NCI-H2227 (cell line): Measurements from ENCODE around the gene SRL.
A peak's percentile ranks its signal among the peaks of the same experiment; 100 is the strongest.

Experiments
- DNase-seq: peaks from one replicate; lab custom pipeline; 2025; ENCODE audit not compliant: unreplicated experiment; lab: John Stamatoyannopoulos, UW

The SRL gene

DNA sequence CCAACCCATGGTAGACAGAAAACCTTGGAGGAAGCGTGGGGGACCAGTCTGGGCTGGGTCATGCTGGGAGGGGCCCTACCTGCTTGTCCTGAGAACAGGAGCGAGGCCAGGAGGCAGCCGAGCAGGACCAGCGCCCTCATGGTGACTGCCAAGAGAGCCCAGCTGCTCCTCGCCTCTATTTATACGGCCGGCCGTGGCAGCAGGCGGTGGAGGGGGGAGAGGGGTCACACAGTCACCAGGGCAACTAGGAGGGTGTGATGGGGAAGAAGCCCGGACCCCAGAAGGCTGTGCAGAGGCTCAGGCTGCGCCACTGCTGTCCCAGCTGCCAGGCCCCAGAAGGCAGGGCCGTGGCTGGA, at the start of gene SRL:
TSS of gene SRL (minus strand) at position 153 of the 356 bp plus-strand sequence. CDS start at position 140, 13 bp downstream.
- no peak for DNase-seq

DNA sequence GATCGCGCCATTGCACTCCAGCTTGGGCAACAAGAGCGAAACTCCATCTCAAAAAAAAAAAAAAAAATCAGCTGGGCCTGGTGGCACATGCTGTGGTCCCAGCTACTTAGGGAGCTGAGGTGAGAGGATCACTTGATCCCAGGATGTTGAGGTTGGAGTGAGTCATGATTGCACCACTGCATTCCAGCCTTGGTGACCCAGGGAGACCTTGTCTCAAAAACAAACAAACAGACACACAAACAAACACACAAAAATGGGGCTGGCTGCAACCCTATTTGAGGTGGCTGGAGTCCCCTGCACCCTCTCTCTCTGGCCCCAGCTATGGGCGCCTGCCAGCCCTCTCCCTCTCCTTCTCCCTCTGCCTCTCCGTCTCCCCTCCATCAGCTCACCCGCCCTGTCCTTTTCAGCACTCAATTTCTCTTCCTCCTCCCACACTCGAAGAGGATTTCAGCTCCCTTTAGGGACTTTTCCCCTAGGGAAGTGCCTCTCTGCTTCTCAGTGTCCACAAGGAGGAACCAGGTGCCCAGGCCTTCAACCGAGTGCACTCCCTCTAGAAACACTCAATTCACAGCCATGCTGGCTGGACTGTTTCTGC, 48.5 kb upstream of the SRL start:
- DNase-seq, result no peak

DNA sequence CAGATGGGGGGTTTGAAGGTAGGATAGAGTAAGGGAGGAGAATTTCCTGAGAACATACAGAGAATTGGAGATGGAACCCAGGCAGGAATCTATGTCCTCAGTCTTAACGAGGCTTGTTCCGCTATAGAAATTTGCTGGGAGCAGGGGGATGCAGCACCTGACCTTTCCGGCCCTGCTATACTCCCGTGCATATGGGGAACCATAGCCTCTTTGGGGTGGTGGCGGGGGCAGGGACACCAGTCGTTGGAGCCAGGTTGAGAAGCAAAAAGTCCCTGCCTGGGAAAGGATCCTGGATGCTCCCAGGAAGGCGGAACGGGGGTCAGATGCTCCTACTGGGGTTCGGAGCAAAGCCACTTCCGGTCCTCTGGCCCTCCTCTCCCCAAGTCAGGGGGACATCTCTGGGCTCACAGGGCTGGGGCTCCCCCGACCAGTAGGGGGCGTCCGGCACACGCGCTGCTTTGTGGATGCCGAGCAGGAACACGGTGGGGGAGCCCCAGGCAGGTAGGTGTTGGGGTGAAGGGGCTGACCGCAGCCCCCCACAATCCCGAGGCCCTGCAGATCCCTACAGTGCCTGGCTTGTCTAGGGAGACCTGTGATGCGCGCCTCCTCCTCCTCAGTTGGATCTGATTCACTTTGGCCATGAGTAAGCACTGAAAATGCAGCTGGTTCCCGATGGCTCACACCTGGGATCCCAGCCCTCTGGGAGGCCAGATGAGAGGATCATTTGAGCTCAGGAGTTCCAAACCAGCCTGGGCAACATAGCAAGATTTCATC, 46.5 kb upstream of the SRL start:
- DNase-seq, result peak; percentile 54

DNA sequence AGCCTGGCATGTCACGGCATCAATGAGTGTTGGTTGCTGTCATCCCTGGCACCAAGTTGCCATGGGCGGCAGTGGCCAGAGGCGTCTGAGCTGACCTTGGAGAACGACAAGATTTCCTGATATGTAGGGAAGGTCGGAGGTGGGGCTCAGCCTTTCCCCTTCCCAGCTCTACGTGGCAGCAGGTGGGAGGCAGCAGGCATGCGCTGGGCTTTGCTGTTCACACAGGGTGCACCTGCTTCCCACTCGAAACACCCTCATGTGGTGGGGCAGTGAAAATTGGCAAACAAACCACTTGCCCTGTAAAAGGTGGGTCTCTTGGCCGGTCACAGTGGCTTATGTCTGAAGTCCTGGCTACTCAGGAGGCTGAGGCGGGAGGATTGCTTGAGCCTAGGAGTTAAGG, 43.3 kb upstream of the SRL start:
- DNase-seq, result no peak

DNA sequence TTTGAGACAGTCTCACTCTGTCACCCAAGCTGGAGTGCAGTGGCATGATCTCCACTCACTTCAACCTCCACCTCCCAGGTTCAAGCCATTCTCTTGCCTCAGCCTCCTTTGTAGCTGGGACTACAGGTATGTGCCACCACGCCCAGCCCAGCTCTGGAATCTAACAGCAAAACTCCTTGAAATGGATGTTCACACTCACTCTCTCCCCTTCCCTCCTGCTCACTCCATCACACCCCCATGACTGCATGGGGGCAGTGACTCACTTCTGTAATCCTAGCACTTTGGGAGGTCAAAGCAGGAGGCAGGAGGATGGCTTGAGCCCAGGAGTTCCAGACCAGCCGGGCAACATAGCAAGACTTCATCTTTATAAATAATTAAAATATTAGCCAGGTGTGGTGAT, 42.1 kb upstream of the SRL start:
- DNase-seq, result no peak

DNA sequence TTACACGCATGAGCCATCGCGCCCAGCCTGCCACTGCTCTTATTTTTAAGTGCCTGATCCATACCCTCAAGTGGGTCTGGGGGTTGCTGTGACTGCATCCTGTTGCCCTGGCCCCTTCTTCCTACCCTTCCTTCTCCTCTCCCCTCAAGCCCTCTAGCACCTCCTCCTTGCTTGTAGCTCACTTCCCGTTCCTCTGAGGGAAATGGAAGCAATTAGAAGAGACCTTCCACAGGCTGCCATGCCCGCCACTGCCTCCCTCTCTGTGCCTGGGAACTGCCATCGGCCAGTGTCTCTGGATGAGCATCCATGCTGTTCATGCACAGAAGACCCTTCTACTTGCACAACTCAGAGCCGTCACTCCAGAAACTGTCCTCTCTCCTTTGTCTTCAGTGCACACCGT, 41.6 kb upstream of the SRL start:
- DNase-seq, result no peak

DNA sequence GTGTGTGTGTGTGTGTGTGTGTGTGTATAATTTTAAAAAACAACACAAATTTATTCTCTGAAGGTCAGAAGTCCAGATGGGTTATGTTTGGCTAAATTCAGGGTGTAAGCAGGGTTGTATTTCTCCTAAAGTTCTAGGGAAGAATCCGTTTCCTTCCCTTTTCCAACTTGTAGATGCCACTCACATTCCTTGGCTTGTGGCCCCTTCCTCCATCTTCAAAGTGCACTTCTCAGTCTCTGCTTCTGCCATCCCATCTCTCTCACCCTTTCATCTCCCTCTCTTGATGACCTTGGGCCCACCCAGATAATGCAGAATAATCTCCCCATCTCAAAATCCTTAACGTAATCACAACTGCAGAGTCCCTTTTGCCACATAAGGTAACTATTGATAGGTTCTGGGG, 38.7 kb upstream of the SRL start:
- DNase-seq, result no peak

DNA sequence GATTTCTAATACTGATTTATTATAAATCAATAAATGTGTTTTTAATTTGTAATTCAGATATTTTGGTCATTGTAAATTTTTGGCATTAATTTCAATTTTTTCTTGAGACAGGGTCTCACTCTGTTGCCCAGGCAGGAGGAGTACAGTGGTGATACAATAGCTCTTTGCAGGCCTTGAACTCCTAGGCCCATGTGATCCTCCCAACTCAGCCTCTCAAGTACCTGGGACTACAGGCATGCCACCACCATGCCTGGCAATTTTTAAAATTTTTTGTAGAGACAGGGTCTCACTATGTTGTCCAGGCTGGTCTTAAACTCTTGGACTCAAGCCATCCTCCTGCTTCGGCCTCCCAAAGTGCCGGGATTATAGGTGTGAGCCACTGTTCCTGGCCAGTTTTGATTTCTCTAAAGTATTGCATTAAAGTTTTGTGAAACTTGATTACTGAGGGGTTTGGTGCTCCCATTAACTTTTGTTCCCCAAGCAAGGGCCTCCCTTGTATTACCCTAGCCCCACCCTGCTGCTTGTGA, 36.2 kb upstream of the SRL start:
- no peak for DNase-seq

DNA sequence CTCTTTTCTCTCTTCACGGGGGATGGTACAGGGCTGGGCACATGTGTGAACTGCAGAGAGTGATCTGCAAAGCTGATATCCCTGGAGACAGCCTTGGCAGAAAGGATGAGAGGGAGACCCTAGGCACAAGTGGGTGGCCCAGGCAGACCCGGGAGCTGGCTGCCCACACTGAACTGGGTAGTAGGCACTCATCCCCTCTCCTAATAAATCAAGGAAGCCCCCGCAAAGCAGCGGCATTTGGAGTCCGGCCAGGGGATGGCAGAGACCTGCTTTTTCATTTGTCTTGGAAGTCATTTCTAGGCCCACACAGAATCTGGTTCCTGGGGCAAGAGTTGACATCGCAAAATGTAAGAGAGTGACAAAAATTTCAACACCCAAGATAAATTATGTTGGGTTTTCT, 34.0 kb upstream of the SRL start:
- DNase-seq, result no peak

DNA sequence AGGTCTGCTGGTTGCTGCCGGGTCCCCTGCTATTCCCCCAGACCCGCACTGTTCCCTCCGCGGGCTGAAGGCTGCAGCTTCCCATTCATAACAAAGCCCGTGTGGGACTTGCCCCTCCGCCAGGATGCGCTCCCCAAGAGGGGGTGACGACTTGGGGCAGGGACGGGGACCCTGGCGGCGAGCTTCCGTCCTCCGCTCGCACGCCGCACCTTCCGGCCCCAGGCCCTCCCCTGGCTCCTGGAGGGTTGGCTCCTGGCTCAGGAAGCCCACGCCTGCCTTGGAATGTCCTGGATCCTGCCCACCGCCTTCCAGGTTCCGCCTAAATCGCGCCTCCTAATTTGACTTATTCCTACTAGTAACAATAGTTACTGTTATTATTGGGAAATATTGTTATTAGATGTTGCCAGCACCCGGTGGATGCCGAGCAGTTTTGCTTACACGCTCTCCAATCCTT, 32.0 kb upstream of the SRL start:
- DNase-seq, result peak; percentile 84

DNA sequence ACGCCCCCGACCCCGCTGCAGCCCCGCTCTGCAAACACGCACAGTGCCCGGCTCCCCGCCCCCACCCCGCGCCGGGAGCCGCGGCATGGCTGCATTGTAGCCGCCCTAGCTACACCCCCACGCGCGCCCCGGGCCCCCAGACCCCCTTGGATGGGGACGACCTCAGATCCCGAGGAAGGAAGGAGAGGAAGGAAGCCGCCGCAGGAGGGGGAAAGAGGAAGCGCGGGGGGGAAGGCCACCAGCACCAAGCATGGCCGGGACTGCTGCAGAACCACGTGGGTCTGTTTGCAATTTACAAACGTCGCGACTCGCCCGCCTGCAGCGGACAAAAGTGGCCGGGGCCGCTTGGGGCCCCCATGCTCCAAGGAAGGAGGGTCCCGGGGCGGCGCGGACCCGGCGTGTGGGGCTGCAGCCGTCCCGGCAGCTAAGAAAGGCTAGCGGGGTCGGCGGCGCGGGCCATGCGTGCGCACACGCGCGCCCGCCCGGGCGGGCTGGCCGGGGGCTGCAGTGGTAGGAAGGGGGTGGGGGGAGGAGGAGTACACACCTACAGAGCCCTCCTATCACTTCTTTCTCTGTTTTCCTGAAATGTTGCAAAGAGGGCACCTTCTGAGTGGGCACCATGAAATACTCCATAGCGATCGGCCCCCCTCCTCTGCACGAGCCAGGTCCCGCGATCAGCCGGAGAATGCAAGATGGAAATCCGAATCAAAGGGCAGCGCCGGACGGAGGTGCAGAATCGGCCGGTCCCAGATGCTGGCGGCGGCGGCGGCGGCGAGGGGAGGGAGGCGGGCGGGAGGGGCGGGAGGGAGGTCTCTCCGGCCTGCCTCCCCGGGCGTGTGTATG, 30.5 kb upstream of the SRL start:
- DNase-seq, result peak; percentile 77

DNA sequence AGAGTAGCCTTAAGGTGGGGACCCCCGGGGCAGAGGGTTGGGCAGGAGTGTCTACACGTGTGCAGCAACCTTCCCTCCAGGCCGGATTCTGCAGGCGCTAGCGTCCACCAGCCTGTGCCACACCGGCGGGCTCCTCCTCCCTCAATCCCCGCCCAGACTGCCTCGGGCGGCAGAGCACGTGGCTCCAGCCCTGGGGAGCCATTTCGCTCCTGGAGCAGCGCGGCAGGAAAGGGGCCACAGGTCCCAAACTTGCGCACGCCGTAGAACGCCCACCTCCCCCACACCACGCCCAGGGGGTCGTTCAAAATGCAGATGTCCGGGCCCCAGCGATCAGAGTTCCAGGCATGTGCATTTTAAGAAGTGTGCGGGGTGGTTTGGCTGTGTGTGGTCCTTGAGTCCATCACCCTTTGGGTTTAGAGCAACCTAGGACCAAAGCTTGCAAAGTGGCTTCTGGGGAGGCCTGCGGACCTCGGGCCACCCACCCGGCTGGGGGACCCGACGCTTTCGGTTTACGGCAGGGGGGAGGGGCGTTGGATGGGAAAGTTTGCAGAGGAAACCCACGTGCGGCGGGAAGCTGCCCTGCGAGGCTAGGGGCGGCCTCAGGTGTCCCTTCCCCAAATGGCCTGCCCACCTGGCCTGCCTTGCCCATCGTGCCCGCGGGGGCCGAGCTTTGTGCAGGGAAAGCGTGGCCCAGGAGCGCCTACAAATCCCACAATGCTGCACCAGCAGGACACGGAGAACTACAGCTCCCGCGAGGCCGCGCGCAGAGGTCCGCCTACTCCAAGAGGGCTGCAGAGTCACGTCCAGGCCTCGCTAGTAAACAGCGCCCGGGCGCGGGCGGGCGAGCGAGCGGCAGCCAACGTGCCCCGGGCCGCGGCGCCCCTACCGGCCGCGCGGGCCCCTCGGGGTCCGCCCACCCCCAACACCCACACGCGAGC, 29.6 kb upstream of the SRL start:
- peak; percentile 93 for DNase-seq

DNA sequence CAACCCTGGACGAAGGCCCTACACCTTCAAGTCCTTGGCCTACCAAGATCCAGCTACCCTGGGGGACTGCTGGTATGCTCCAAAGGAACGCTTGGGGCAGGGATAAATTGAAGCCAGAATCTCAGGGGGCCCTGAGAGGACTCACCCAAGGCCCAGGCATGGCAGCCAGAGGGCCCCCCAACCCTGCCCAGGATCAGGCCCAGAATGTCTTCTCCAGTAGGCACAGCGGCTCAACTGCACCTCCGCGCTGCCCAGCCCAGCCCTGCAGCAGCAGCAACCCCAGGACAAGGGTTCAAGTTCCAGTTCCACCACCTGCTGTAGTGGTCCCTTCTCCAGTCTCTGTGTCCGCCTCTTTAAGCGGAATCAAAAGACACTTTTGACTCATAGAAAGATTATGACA, 28.7 kb upstream of the SRL start:
- DNase-seq, result no peak

DNA sequence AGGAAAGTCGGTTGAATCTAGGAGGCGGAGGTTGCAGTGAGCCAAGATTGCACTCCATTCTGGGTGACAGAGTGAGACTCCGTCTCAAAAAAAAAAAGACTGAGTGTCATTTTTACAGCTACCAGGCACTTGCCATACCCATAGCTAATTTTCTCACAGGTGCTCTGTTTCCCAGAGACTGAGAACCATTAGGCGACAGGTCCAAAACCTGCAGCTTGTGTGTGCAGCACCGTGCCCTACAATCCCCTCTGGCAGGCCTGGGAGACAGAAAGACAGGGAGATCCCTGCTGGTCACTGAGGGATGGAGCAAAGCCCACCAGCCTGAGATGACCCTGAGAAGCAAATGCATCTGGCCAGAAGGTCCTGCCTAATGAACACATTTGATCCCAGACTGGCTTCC, 28.2 kb upstream of the SRL start:
- DNase-seq, result no peak

DNA sequence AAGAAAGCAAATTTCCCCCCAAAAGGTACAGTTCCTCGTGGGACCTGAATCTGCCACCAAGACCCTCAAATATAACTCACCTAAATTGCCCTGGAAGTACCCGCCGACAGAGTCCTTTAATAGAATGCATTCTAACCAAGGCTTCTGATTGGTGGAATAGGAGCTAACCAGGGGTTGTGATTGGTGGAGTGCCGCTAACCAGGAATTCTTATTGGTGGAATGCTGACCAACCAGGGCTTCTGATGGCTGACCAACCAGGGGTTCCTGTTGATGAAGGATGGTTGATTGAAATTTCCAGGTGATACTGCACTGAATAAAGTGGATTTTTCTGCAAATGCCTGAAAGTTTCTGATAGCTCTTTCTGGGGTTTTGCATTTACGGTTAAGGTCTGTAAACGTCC, 24.5 kb upstream of the SRL start:
- no peak for DNase-seq

DNA sequence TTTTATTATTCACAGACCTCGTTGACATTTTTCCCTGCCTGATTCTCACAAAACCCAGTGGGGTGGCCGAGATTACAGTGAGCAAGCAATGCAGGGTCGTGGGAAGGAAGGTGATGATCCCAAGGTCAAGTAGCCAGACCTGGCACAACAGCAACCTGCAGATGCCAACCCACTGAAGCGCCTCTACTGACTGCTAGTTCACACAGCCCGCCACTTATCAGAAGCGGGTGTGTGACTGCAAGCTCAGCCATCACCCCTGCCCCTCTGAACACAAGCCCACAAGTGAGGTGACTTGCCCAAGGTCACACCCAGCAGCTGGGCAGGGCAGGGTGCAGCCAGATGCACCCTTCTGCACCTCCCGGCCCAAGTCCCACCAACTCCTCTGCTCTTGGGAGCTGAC, 23.8 kb upstream of the SRL start:
- no peak for DNase-seq

DNA sequence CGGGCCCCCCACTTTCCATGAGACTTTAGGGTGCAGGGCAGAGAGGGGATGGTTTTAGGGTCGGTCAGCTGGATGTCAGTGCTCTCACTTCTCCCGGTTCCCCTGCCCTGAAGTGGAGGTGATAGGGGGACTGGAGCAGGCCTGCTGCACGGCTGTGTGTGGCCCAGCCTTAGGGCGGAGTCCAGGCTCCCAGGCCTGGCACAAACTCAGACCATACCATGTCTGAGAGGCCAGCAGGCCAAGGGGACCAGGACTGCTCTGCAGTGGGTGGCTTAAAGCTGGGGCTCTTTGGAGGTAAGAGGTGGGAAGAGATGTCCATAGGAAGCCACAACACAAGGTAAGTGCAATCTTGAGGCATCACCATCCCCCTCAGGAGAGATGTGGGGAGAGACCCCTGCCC, 22.7 kb upstream of the SRL start:
- DNase-seq, result no peak

DNA sequence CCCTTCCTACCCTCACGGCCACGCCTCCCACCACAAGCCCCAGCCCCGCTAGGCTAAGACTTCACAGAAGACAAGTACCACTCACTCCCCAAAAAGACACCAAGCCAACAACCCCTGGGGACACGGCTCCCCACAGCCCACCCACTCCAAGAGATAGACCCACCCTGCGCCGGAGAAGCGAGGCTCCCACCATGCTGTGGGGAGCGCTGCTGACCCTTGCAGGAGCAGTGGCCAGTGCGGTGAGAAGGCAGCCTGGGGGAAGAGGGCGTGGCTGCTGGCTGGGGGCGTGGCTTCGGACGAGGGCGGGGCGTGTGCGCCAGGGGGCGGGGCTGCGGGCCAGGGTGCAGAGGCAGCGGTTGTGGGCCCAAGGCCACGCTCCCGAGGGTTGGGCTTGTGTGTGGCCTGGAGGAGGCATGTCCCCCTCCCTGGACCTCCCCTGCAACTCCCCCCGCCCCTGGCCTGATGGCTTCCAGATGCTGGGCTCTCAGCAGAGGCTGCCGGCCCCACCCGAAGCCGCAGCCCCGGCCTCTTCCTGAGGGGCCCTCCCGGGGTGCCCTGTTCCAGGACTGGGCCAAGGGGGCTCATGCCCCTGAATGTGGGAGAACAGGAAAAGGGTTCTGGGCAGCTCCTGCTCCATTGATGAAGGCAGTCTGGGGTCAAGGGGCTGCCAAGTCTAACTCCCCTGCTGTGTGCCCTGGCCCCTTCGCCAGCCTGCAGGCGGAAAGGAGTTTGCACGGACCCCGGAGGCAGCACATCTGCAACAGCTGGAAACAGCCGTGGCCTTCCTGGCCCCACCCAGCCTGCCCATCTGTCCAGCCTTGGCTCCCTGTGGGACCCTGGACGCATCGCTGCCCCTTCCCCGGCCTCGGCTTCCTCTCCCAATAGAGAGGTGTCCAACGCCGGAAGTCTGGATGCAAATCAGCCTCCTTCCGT, 21.9 kb upstream of the SRL start:
- no peak for DNase-seq

DNA sequence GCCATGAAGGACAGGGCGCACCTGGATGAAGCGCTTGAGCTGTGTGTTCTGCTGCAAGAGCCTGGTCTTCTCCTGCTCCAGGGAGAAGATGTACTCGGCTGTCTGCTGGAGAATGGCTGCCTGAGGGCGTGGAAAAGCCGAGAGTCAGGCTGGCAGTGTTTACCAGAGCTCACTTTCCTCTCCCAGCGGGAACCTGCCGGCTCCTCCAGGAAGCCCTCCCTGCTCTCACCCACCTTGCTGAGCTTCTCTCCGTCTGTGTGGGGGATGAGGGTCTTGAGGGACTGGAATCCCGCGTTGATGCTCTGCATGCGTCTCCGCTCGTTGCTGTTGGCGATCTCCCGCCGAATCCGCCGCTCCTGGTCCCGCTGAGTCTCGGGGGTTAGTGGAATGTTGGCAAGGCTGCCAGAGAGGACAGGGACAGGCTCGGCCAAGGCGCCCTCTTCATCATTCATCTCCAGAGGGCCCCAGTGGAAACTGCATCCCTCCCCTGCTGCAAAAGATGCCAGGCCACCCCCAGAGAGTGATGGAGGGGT, 20.5 kb upstream of the SRL start:
- DNase-seq, result no peak
